Measurements from ENCODE around the gene C2CD2. TPM values are rescaled to one million over a fixed set of nuclear protein-coding genes. Genes with fewer than 3 reads are reported as not detected.
A peak's percentile ranks its signal among the peaks of the same experiment; 100 is the strongest.

The C2CD2 gene
- polyA plus RNA-seq, 1 of the 3 experiments (the other 2 are of a cell fraction): 9.7 TPM

- H3K4me1 ChIP-seq (ENCODE audit: control insufficient read depth in 1 of 2, insufficient read depth in 2 of 2, low read depth in 1 of 2, low read length in 1 of 2): no peaks in the 10 kb centered on the region
- no peak overlapping the region for H3K9ac ChIP-seq
- H3K27ac ChIP-seq (ENCODE audit: low read depth in 2 of 2, low read length in 1 of 2): no peak overlapping the region
- TF ChIP-seq CTCF (IDR thresholded peaks at IDR 0.05): peak; percentile 18; the same call in 1 of the 2 replicates
- TF ChIP-seq EP300 (IDR thresholded peaks at IDR 0.05; ENCODE audit: borderline replicate concordance in 1 of 2, low read depth in 1 of 2, low read length in 1 of 2): no peak
- no peak for TF ChIP-seq POLR2AphosphoS5 (IDR thresholded peaks at IDR 0.05; ENCODE audit: low read depth, low read length)
- TF ChIP-seq YY1 (IDR thresholded peaks at IDR 0.05; ENCODE audit: low read depth): no peak
- no peaks in the 10 kb centered on the region for H4K20me1 ChIP-seq (ENCODE audit: insufficient read depth)
- no peaks in the 10 kb centered on the region for H3K27me3 ChIP-seq (ENCODE audit: insufficient read depth)
- CTCF ChIA-PET: interaction anchor here (1.0 kb wide), 1 partner anchor 143 kb away, joined by 3 read pairs; no protein-coding TSS in a partner anchor
- WGBS (ENCODE audit: low lambda C conversion rate): 80% methylated on average over 14 of the region's 14 CpGs
- no peaks in the 10 kb centered on the region for H3F3A ChIP-seq (replicated peaks; ENCODE audit: insufficient read depth)
- H3K4me2 ChIP-seq: no peak overlapping the region
- H3K79me2 ChIP-seq (ENCODE audit: insufficient read depth): no peaks in the 10 kb centered on the region
- H3K9me3 ChIP-seq: no peaks in the 10 kb centered on the region
- no peaks in the 10 kb centered on the region for H3K36me3 ChIP-seq (replicated peaks in 1 of 2; ENCODE audit: control insufficient read depth in 1 of 2, insufficient read depth in 2 of 2, low read length in 1 of 2)
- DNase-seq: no peak
- H2AFZ ChIP-seq (ENCODE audit: low read depth): no peak overlapping the region
- no peaks in the 10 kb centered on the region for H3K9me2 ChIP-seq
- no peak overlapping the region for H3K4me3 ChIP-seq (ENCODE audit: low read depth in 2 of 2, low read length in 1 of 2)
- POLR2A ChIA-PET: no interaction called here
Measured at GRCh38 chr21:41973861-41974751, 20.3 kb upstream of the C2CD2 start.

DNA sequence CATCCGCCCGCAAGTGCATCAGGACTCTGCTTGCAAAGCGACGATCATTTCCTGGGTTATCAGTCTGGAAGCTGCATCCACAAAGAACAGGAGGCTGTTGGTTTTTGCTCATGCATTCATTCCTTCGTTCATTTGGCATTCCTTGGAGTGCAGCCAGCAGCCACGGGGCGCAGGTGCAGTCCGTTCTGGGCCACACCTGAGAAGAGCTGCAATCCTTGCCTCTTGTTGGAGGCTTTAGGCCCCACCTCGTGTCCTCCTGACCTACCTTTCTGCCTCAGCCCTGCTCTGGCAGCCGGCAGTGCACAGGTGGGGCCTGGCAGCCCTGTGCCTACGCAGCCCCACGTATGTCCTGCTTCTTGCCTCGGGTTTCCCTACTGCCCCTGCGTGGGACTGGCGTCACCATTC lies 19.6 kb upstream of the C2CD2 start:
- no peak overlapping the region for H2AFZ ChIP-seq (ENCODE audit: low read depth)
- H3K4me3 ChIP-seq (ENCODE audit: low read depth in 2 of 2, low read length in 1 of 2): no peak overlapping the region
- no peaks in the 10 kb centered on the region for H3K27me3 ChIP-seq (ENCODE audit: insufficient read depth)
- no peak for DNase-seq
- no peak overlapping the region for H3K27ac ChIP-seq (ENCODE audit: low read depth in 2 of 2, low read length in 1 of 2)
- H3K79me2 ChIP-seq (ENCODE audit: insufficient read depth): no peaks in the 10 kb centered on the region
- no peaks in the 10 kb centered on the region for H3F3A ChIP-seq (replicated peaks; ENCODE audit: insufficient read depth)
- H3K9me3 ChIP-seq: no peaks in the 10 kb centered on the region
- H3K9me2 ChIP-seq: no peaks in the 10 kb centered on the region
- CTCF ChIA-PET: interaction anchor here (1.0 kb wide), 1 partner anchor 144 kb away, joined by 3 read pairs; no protein-coding TSS in a partner anchor
- no peak overlapping the region for H3K9ac ChIP-seq
- H3K36me3 ChIP-seq (replicated peaks in 1 of 2; ENCODE audit: control insufficient read depth in 1 of 2, insufficient read depth in 2 of 2, low read length in 1 of 2): no peaks in the 10 kb centered on the region
- H3K4me1 ChIP-seq (ENCODE audit: control insufficient read depth in 1 of 2, insufficient read depth in 2 of 2, low read depth in 1 of 2, low read length in 1 of 2): no peaks in the 10 kb centered on the region
- POLR2A ChIA-PET: no interaction called here
- 78% methylated on average over 12 of the region's 15 CpGs for WGBS (ENCODE audit: low lambda C conversion rate)
- H3K4me2 ChIP-seq: no peak overlapping the region
- no peaks in the 10 kb centered on the region for H4K20me1 ChIP-seq (ENCODE audit: insufficient read depth)
- TF ChIP-seq GATA2 (CRISPR knock-in tag; IDR thresholded peaks at IDR 0.05): no peak
- TF ChIP-seq, protein P1, sequence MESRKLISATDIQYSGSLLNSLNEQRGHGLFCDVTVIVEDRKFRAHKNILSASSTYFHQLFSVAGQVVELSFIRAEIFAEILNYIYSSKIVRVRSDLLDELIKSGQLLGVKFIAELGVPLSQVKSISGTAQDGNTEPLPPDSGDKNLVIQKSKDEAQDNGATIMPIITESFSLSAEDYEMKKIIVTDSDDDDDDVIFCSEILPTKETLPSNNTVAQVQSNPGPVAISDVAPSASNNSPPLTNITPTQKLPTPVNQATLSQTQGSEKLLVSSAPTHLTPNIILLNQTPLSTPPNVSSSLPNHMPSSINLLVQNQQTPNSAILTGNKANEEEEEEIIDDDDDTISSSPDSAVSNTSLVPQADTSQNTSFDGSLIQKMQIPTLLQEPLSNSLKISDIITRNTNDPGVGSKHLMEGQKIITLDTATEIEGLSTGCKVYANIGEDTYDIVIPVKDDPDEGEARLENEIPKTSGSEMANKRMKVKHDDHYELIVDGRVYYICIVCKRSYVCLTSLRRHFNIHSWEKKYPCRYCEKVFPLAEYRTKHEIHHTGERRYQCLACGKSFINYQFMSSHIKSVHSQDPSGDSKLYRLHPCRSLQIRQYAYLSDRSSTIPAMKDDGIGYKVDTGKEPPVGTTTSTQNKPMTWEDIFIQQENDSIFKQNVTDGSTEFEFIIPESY (IDR thresholded peaks at IDR 0.05; ENCODE audit: borderline replicate concordance, low read depth): no peak
- no peak for TF ChIP-seq RFX5 (IDR thresholded peaks at IDR 0.05; ENCODE audit: low read length)
- TF ChIP-seq USF2 (IDR thresholded peaks at IDR 0.05; ENCODE audit: borderline replicate concordance, low read depth, low read length): no peak
- TF ChIP-seq MEF2A (IDR thresholded peaks at IDR 0.05; ENCODE audit: borderline replicate concordance, low read depth): no peak
- no peak for TF ChIP-seq MAX (IDR thresholded peaks at IDR 0.05; ENCODE audit: low read depth)
- TF ChIP-seq TEAD4 (IDR thresholded peaks at IDR 0.05; ENCODE audit: borderline replicate concordance, insufficient read depth): no peak
- no peak for TF ChIP-seq RXRA (IDR thresholded peaks at IDR 0.05; ENCODE audit: borderline replicate concordance, low read depth)
- TF ChIP-seq, protein P2, sequence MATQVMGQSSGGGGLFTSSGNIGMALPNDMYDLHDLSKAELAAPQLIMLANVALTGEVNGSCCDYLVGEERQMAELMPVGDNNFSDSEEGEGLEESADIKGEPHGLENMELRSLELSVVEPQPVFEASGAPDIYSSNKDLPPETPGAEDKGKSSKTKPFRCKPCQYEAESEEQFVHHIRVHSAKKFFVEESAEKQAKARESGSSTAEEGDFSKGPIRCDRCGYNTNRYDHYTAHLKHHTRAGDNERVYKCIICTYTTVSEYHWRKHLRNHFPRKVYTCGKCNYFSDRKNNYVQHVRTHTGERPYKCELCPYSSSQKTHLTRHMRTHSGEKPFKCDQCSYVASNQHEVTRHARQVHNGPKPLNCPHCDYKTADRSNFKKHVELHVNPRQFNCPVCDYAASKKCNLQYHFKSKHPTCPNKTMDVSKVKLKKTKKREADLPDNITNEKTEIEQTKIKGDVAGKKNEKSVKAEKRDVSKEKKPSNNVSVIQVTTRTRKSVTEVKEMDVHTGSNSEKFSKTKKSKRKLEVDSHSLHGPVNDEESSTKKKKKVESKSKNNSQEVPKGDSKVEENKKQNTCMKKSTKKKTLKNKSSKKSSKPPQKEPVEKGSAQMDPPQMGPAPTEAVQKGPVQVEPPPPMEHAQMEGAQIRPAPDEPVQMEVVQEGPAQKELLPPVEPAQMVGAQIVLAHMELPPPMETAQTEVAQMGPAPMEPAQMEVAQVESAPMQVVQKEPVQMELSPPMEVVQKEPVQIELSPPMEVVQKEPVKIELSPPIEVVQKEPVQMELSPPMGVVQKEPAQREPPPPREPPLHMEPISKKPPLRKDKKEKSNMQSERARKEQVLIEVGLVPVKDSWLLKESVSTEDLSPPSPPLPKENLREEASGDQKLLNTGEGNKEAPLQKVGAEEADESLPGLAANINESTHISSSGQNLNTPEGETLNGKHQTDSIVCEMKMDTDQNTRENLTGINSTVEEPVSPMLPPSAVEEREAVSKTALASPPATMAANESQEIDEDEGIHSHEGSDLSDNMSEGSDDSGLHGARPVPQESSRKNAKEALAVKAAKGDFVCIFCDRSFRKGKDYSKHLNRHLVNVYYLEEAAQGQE (IDR thresholded peaks at IDR 0.05; ENCODE audit: low read depth, low read length): no peak
- no peak for TF ChIP-seq ELF1 (IDR thresholded peaks at IDR 0.05)
- no peak for TF ChIP-seq RCOR1 (IDR thresholded peaks at IDR 0.05; ENCODE audit: low read length)
- no peak for TF ChIP-seq NFIC (IDR thresholded peaks at IDR 0.05; ENCODE audit: borderline replicate concordance)
